ENCODE measurements around the gene PTPN21. TPM values are rescaled to one million over a fixed set of nuclear protein-coding genes. Genes with fewer than 3 reads are reported as not detected.

Gene PTPN21
- total RNA-seq, 1 donor from 2014 or later: 30.1 TPM

DNA sequence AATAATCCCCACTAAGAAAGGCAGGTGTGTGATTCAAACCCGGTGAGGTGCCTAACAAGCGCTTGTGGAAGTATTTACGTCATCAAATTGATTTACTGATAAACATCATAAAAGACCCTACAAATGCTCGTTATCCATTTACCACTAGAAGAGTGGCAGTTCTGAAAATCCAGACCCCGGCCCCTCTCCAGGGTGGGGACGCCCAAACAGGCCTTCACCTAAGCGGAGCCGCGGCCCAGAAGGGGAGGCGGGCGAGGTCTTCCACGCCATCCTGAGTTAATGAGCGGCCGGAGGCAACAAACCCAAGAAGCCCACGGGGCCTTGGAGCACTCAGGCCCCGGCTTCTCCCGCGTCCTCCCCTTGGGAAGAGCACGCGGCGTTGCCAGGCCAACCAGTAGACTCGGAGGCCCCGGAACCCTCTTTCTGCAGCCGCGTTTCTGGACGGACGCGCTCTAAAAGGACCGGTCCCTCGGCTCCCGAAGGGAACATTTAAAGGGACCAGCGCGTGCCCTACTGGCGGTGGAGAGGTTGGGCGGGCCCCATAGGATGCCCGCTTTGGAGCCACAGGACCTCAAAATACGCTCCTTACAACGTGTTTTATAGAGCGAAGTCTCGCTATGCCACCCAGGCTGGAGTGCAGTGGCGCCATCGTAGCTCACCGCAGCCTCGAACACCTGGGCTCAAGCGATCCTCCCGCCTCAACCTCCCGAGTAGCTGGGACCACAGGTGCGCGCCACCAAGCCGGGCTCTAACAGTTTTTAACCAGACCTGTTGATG, 3.5 kb downstream of the PTPN21 start:
- Histone ChIP-seq H3K9me3 (ENCODE audit: insufficient read depth, low read depth, low read length) (no peaks in the 10 kb centered on the region), H3K27me3 (ENCODE audit: insufficient read depth, low read length) (no peaks in the 10 kb centered on the region), H3K4me3 (ENCODE audit: insufficient read depth, low read depth, low read length) (peak overlapping the region; percentile 71), H2AFZ (ENCODE audit: low read depth, low read length) (peak overlapping the region; percentile 72), H3K9ac (ENCODE audit: low read length) (peak overlapping the region; percentile 62), H3K4me2 (ENCODE audit: low read length) (peak overlapping the region; percentile 89), H4K20me1 (ENCODE audit: insufficient read depth, low read length) (peaks cover 42% of the 10 kb centered on the region), H3K27ac (ENCODE audit: low read depth, low read length) (peak overlapping the region; percentile 5), H3K36me3 (ENCODE audit: insufficient read depth, low read length) (peaks cover 17% of the 10 kb centered on the region), H3K4me1 (ENCODE audit: insufficient read depth, low read length) (peaks cover 13% of the 10 kb centered on the region), H3K79me2 (ENCODE audit: insufficient read depth, low read length) (peaks cover 72% of the 10 kb centered on the region)
- FAIRE-seq: no peak
- Mint-ChIP-seq H3K27ac (ENCODE audit: unreplicated experiment) (no peak overlapping the region), H3K4me3 (ENCODE audit: unreplicated experiment) (peak overlapping the region; percentile 92), H3K9me3 (ENCODE audit: unreplicated experiment) (no peaks in the 10 kb centered on the region), H3K36me3 (ENCODE audit: low read depth, unreplicated experiment) (peaks cover 6% of the 10 kb centered on the region), H3K27me3 (ENCODE audit: low read depth, unreplicated experiment) (no peaks in the 10 kb centered on the region), H3K4me1 (ENCODE audit: low read depth, unreplicated experiment) (peaks cover 11% of the 10 kb centered on the region)
- peak; percentile 72 for DNase-seq (ENCODE audit: low read depth)
- TF ChIP-seq CTCF (IDR thresholded peaks at IDR 0.05; ENCODE audit: insufficient read depth, low read depth, low read length): no peak
- no peak for TF ChIP-seq EZH2 (IDR thresholded peaks at IDR 0.05; ENCODE audit: insufficient read depth, low read length)

DNA sequence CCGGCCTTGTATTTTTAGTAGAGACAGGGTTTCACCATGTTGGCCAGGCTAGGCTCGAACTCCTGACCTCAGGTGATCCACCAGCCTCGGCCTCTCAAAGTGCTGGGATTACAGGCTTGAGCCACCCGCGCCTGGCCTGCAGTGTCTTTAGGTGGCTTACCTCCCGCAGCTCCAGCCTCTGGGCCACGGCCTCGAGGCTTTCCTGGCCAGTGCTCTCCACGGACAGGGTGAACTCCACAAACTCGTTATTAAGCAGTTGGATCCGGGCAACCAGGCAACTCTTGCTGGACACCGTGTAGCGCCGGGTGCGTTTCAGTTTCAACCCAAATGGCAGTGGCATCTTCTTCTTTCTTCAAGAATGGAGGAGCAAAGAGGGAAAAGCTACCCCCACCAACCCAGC, 4.7 kb downstream of the PTPN21 start:
- no peak for TF ChIP-seq EZH2 (IDR thresholded peaks at IDR 0.05; ENCODE audit: insufficient read depth, low read length)
- no peak for TF ChIP-seq CTCF (IDR thresholded peaks at IDR 0.05; ENCODE audit: insufficient read depth, low read depth, low read length)
- Mint-ChIP-seq H3K4me3 (ENCODE audit: unreplicated experiment) (no peak overlapping the region), H3K9me3 (ENCODE audit: unreplicated experiment) (no peaks in the 10 kb centered on the region), H3K27me3 (ENCODE audit: low read depth, unreplicated experiment) (no peaks in the 10 kb centered on the region), H3K36me3 (ENCODE audit: low read depth, unreplicated experiment) (peaks cover 7% of the 10 kb centered on the region), H3K27ac (ENCODE audit: unreplicated experiment) (no peak overlapping the region), H3K4me1 (ENCODE audit: low read depth, unreplicated experiment) (peaks cover 2% of the 10 kb centered on the region)
- H3K79me2 ChIP-seq (ENCODE audit: insufficient read depth, low read length): peaks cover 77% of the 10 kb centered on the region
- peaks cover 22% of the 10 kb centered on the region for H3K36me3 ChIP-seq (ENCODE audit: insufficient read depth, low read length)
- H3K9ac ChIP-seq (ENCODE audit: low read length): no peak overlapping the region
- no peak overlapping the region for H3K4me3 ChIP-seq (ENCODE audit: insufficient read depth, low read depth, low read length)
- no peak overlapping the region for H3K4me2 ChIP-seq (ENCODE audit: low read length)
- H3K27ac ChIP-seq (ENCODE audit: low read depth, low read length): no peak overlapping the region
- no peak for DNase-seq (ENCODE audit: low read depth)
- H3K4me1 ChIP-seq (ENCODE audit: insufficient read depth, low read length): peaks cover 7% of the 10 kb centered on the region
- no peaks in the 10 kb centered on the region for H3K9me3 ChIP-seq (ENCODE audit: insufficient read depth, low read depth, low read length)
- FAIRE-seq: no peak
- H4K20me1 ChIP-seq (ENCODE audit: insufficient read depth, low read length): peaks cover 48% of the 10 kb centered on the region
- no peaks in the 10 kb centered on the region for H3K27me3 ChIP-seq (ENCODE audit: insufficient read depth, low read length)
- no peak overlapping the region for H2AFZ ChIP-seq (ENCODE audit: low read depth, low read length)

DNA sequence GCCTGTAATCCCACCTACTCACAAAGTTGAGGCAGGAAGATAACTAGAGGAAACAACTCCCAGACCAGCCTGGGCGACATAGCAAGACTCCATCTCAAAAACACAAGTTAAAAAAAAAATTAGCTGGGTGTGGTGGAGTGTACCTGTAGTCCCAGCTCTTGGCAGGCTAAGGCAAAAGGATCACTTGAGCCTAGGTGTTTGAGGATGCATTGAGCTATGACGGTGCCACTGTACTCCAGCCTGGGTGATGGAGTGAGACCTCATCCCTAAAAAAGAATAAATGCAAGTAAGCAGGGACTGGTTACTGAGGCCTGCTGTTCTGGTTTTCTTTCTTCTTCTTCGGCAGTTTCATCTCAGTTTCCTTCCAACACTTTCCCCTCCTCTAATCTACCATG, 7.4 kb downstream of the PTPN21 start:
- Histone ChIP-seq H3K9me3 (ENCODE audit: insufficient read depth, low read depth, low read length) (no peaks in the 10 kb centered on the region), H3K27me3 (ENCODE audit: insufficient read depth, low read length) (no peaks in the 10 kb centered on the region), H3K4me1 (ENCODE audit: insufficient read depth, low read length) (peaks cover 4% of the 10 kb centered on the region), H3K9ac (ENCODE audit: low read length) (no peak overlapping the region), H3K27ac (ENCODE audit: low read depth, low read length) (no peak overlapping the region), H3K79me2 (ENCODE audit: insufficient read depth, low read length) (peaks cover 82% of the 10 kb centered on the region), H2AFZ (ENCODE audit: low read depth, low read length) (no peak overlapping the region), H3K36me3 (ENCODE audit: insufficient read depth, low read length) (peaks cover 29% of the 10 kb centered on the region), H4K20me1 (ENCODE audit: insufficient read depth, low read length) (peaks cover 60% of the 10 kb centered on the region), H3K4me3 (ENCODE audit: insufficient read depth, low read depth, low read length) (no peak overlapping the region), H3K4me2 (ENCODE audit: low read length) (no peak overlapping the region)
- Mint-ChIP-seq H3K27me3 (ENCODE audit: low read depth, unreplicated experiment) (no peaks in the 10 kb centered on the region), H3K4me1 (ENCODE audit: low read depth, unreplicated experiment) (peaks cover 9% of the 10 kb centered on the region), H3K27ac (ENCODE audit: unreplicated experiment) (no peak overlapping the region), H3K36me3 (ENCODE audit: low read depth, unreplicated experiment) (peaks cover 9% of the 10 kb centered on the region), H3K4me3 (ENCODE audit: unreplicated experiment) (no peak overlapping the region), H3K9me3 (ENCODE audit: unreplicated experiment) (no peaks in the 10 kb centered on the region)
- TF ChIP-seq CTCF (IDR thresholded peaks at IDR 0.05; ENCODE audit: insufficient read depth, low read depth, low read length) (no peak), EZH2 (IDR thresholded peaks at IDR 0.05; ENCODE audit: insufficient read depth, low read length) (no peak)
- no peak for FAIRE-seq
- DNase-seq (ENCODE audit: low read depth): no peak
